Stimulated activated CD4-positive, alpha-beta T cell treated with anti-CD3 and anti-CD28 coated beads, Interleukin-15, amount 100 ng/mL, for 24 hours (primary cell): Measurements from ENCODE around the gene SLC37A3.
"Not testable (repeated sequence)": the region's sequence is repeated elsewhere in the genome, so short reads cannot be mapped to it uniquely, and the experiment has no call there.

ENCODE experiments used
- DNase-seq: peaks from one replicate; pipeline ENCODE4 v3.0.0-alpha.2; 2020

Gene SLC37A3, protein sequence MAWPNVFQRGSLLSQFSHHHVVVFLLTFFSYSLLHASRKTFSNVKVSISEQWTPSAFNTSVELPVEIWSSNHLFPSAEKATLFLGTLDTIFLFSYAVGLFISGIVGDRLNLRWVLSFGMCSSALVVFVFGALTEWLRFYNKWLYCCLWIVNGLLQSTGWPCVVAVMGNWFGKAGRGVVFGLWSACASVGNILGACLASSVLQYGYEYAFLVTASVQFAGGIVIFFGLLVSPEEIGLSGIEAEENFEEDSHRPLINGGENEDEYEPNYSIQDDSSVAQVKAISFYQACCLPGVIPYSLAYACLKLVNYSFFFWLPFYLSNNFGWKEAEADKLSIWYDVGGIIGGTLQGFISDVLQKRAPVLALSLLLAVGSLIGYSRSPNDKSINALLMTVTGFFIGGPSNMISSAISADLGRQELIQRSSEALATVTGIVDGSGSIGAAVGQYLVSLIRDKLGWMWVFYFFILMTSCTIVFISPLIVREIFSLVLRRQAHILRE

DNA sequence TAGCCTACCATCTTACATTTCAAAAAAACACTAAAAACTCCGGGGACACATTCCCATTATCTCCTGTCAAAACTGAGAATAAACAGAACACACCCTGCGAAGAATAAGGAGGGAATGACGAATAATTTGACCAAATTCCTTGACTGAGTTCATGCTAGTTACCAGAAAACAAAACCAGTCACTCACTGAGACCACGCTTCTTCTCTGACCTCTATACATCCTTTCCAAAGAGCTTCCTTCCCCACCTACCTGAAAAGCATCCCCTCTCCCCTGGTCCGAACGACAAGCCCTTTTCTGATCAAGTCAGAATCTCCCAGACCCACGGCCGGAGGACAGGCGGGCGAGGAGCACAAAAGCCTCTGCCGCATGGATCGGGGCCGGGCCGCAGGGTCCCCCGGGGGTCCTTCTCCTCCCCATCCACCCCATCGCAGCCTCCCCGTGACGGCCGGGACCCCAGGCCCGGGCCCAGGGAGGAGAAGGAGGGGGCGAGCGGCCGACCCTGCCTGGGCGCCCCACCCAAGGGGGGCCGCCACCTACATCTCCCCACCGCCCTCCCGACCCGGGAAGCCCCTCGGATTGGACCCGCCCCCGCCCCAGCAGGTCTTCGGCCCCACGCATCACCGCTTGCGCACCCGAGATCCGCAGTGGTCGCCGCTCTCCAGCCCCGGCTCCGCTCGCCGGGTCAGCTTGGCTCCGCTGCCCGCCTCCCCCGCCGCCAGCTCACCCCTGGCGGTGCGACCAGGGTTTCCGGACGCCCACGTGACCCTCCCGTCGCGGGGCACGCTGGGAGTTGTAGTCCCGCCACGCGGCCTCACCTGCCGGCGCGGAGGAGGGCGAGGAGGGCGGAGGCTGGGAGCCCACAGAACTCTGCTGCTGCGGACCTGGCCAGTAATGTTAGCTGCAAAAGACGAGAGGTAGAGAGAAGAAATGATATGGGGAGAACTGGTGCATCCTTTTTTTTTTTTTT lies at the start of gene SLC37A3:
Gene SLC37A3 (minus strand): TSS at position 747 of the 967 bp plus-strand sequence. CDS start 16,004 bp downstream, outside the sequence.
- DNase-seq = peak; percentile 94

DNA sequence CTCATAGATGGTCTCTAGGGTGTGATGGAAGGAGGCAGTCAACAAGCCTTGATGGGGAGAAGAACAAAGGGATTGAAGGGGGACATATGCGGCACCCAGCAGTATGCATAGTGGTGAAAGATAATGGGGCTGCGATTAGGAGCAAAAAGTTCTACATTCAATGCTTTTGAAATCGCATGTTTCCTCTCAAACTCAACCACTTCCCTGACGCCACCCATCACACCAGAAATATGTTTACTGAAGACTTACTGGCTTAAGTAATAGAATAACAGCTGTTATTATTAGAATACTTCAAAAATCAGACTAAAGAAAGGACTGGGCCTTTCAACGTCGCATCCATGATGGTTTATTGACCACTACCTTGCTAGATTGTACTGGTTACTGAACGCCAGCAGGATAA lies 49.5 kb upstream of the SLC37A3 start:
- no peak for DNase-seq

DNA sequence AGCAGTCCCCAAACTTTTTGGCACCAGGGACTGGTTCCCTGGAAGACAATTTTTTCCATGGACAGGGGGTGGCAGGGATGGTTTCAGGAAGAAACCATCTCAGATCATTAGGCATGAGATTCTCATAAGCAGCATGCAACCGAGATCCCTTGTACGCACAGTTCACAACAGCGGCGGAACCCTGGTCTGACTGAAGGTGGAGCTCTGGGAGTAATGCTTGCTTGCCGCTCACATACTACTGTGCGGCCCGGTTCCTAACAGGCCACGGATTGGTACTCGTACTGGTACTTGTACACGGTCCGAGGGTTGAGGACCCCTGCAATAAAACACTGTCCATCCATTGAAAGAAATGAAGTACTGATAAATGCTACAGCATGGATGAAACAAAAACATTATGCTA lies 48.1 kb upstream of the SLC37A3 start:
- DNase-seq = no peak

DNA sequence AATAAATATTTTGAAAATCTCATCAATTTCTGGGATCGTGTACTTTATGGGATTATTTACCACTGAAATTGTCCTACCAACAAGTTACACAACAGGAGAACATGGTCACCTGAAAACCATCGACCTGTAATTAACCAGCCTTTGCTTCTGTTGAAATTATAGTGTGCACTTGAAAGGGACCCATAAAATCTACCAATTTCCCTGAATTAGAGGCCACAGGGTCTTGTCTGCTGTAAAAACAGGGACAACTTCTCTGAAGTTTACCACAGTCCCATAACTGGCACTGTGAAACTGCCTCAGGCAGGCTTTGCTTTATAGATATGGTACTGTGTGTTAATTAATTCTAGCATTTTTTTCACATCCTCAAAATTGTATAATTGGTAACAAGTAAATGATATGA lies 43.2 kb upstream of the SLC37A3 start:
- no peak for DNase-seq

DNA sequence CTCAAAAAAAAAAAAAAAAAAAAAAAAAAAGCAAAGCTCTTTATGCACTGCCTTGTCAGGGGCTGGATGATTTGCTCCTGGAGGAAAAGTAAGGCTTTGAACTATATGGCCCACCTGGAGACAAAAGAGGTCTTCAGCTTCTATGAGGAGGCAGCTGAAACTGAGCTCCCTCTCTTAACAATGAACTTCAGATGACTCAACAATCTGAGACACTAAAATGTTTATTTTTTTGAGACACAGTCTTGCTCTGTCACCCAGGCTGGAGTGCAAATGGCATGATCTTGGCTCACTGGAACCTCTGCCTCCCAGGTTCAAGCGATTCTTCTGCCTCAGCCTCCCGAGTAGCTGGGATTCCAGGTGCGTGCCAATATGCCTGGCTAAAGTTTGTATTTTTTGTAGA lies 42.3 kb upstream of the SLC37A3 start:
- no peak for DNase-seq

DNA sequence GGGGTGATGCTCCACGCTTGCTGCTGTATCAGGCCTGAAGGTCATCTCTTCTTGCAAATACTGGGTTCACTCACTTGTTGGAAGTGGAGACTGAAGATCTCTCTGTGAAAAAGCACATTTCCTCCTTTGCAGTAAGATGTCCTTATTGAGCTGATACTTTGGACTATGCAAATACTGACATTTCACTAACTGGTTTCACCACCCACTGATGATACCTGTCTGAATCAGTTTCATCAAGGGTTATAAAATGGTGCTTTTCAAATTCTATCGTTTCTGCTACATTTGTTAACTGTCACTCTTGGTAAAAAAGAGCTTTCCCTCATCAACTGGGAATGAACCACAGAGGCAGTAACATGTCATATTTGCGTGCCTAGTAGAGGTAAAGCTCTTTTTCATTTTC lies 41.0 kb upstream of the SLC37A3 start:
- DNase-seq = no peak

DNA sequence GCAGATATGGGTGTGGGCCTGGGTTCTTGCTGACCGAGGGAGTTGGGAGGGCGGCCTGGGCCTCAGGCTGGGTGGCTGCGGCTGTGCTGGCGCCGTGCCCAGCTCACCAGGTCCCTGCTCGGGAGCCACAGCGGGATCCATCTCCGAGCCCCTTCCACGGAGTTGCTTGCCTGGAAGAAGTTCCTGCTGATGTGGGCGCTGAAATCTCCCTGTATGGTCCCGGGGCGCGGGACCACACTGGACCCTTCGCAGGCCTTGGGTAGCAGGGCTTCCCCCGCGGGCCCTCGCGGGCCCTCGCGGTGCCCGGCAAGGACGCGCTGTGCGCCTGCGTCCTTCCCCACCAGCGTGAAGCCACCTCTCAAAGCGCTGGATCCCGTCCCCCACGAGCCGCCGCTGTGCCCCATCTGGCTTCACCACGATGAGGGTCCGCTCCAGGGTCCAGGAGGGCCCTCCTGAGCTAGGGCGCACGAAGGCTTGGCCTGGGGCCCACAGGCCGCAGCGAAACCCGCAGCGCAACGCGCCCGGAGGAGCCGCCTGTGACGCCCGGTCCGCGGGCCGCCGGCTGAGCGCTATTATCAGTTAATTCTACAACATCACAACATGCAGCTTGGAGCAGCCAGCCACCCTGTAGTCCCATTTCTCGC lies 37.0 kb upstream of the SLC37A3 start:
- DNase-seq = no peak

DNA sequence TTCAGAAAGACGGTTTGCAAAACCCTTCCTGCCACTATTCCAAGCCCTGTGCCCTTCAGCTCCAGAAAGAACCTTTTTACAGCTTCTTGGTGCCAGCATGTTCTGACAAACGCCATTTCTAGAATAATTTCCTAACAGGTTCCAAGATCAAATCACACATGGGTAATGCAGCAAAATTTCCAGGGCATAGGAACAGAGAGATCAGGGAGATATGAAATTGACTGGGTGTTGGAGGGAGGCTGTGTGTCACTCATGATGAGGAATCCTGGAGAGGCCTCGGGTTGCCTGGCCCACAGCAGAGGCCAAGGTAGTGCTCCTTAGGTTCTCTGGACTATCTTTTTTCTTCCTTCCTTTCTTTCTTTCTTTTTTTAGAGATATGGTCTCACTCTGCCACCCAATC lies 35.1 kb upstream of the SLC37A3 start:
- DNase-seq = no peak

DNA sequence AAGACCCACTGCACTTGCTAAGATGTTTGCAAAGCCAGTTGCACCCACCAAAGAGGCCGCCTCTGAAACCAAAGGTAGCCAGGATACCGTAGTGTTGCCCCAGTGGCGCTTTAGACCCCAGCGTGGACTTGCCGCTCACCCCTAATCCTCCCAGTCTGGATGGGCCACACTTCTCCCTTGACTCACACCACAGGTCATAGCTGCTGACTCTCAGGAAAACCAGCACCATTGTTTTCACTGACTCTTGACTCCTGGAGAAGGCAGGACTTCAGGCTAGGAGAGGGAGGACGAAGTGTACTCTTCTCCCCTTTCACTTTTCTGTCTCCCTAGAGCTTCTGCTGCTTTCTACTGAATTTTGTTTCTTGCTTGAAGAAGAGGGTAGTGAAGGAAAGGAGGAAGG lies 27.8 kb upstream of the SLC37A3 start:
- DNase-seq = no peak

DNA sequence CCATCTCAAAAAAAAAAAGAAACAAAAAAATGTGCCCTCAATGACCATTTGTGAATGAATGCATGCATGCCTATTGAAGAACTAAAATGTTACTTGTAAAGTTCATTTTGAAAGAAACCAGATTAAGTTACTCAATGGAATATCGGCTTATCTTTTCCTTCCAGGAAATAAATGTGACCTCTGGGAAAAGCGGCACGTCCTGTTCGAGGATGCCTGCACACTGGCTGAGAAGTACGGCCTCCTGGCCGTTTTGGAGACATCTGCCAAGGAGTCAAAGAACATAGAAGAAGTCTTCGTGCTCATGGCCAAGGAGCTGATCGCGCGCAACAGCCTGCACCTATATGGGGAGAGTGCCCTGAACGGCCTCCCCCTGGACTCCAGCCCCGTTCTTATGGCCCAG lies 27.4 kb upstream of the SLC37A3 start:
- DNase-seq = no peak

DNA sequence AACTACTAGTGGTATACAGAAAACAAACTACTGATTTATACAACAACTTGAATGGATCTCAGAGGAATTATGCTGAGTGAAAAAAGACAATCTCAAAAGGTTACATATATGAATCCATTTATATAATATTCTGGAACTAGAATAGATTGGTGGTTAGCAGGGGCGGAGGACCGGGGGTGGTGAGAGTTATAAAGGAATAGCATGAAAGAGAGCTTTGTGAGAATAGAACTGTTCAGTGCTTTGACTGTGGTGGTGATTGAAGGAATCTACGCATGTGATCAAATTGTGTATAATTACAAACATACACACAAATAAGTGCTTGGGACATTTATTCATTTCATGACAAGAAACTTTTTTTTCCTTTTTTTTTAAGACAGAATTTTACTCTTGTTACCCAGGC lies 25.2 kb upstream of the SLC37A3 start:
- no peak for DNase-seq

DNA sequence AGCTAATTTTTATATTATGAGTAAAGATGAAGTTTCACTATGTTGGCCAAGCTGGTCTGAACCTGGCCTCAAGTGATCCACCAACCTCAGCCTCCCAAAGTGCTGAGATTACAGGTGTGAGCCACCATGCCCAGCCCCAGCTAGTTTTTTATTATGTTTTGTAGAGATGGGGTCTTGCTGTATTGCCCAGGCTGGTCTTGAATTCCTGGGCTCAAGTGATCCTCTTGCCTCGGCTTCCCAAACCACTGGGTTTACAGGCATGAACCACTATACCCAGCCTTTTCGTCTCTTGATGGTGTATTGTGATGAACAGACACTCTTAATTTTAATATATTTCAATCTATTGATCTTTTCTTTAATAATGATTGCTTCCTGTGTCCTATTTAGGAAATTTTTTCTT lies 23.2 kb upstream of the SLC37A3 start:
- no peak for DNase-seq

DNA sequence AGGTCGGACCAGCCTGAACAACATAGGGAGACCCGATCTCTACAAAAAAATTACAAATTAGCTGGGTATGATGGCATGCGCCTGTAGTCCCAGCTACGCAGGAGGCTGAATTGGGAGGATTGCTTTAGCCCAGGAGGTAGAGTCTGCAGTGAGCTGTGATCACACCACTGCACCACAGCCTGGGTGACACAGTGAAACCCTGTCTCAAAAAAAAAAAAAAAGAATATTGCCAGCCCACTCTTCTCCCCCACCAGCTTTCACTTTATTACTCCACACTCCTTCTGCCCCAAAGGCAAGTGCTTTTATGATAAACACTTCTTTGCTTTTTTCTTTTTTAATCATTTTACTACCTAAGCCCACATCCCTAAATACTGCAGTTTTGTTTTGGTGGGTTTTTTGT lies 20.3 kb upstream of the SLC37A3 start:
- DNase-seq = no peak

DNA sequence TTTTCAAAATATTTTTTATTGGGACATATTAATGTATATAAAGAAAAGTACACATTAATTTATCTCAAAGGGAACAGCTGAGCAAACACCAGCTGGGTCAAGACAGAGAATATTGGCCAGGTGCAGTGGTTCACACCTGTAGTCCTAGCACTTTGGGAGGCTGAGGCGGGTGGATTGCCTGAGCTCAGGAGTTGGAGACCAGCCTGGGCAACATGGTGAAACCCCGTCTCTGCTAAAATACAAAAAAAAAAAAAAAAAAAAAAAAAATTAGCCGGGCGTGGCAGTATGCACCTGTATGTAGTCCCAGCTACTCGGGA lies 19.8 kb upstream of the SLC37A3 start:
- DNase-seq = not testable (repeated sequence)

DNA sequence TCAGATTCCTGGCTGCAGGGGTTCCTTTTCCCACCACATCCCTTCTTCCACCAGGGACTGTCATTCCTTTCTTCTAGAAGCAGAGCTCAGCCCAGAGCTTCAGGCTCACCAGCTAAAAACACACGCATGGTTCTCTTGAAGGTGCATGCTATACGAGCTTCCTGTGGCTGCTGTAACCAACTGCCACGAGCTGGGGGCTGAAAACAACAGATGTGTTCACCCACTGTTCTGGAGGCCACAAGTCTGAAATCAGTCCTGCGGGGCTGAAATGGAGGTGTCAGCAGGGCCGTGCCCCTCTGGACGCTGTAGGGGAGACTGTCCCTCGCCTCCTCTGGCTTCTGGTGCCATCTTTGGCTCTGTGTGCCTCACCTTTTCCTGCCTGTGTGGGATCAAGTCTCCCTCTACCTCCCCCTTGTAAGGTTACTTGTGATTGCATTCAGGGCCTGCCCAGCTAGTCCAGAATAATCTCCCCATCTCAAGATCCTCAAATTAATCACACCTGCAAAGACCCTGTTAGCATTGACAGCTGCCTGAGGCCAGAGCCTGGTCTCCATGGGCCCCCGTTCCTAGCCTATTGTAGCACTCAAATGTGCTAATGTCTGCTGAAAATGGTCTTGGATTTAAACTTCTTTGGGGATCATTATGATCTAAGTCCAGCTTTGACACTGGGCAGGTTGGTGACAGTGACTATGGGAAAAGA lies 19.3 kb upstream of the SLC37A3 start:
- no peak for DNase-seq

DNA sequence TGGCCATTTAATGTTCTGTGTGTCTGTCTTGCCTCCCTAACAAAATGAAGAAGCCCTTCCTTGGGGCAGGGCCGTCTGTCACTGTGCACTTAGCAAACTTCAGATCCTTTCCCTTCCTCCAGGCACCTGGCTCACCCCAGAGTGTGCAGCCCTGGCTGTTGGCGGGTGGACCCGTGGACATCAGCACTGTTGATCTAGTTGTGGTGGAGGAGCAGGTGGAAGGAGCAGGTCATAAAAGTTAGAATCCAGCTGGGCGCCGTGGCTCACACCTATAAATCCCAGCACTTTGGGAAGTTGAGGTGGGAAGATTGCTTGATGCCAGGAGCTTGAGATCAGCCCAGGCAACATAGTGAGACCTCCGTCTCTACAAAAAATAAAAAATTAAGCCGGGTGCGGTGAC lies 18.2 kb upstream of the SLC37A3 start:
- no peak for DNase-seq

DNA sequence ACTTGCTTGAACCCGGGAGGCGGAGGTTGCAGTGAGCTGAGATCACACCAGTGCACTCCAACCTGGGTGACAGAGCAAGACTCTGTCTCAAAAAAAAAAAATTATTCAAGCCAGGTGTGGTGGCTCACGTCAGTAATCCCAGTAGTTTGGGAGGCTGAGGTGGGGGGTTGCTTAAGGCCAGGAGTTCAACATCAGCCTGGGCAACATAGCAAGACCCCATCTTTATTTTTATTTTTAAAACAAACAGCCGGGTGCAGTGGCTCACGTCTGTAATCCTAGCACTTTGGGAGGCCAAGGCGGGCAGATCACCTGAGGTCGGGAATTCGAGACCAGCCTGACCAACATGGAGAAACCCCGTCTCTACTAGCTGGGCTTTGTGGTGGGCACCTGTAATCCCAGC lies 17.5 kb upstream of the SLC37A3 start:
- not testable (repeated sequence) for DNase-seq

DNA sequence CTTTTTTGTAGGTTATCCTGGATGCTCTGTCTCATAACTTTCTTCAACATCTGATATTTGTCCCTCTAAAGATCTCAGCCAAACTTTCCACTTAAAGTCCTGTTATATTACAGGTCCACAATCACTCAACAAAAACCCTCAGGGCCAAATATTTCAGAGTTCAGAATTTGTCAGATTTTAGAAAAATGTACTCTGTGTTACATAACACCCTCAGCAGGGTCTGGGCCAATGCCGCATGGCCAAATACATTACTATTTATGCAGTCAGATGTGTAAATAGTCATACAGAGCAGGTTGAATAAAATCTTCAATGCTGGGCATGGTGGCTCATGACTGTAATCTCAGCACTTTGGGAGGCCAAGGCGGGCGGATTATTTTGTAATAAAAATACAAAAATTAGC lies 17.0 kb upstream of the SLC37A3 start:
- no peak for DNase-seq

DNA sequence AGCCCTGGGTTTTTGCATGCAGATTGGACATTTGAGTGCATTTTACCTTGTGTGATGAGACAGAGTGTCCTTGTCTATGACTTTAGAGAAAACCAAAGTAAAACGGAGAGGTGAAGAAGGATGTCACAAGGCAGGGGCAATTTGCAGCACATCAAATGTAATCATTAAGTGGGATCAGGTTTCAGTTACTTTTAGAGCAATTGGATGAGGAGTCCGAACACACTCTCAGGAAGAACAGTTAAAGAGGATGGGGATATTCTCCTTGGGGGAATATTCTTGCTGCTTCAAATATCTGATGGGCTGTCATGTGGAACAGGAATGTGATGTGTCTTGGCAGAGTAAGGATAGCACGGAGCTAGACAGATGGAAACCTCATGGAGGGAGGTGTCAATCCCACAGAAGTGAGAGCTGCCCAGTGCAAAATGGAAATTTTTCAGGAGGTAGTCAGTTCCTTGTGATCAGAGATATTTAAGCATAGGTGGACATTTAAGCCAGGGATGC lies 6.3 kb upstream of the SLC37A3 start:
- no peak for DNase-seq

DNA sequence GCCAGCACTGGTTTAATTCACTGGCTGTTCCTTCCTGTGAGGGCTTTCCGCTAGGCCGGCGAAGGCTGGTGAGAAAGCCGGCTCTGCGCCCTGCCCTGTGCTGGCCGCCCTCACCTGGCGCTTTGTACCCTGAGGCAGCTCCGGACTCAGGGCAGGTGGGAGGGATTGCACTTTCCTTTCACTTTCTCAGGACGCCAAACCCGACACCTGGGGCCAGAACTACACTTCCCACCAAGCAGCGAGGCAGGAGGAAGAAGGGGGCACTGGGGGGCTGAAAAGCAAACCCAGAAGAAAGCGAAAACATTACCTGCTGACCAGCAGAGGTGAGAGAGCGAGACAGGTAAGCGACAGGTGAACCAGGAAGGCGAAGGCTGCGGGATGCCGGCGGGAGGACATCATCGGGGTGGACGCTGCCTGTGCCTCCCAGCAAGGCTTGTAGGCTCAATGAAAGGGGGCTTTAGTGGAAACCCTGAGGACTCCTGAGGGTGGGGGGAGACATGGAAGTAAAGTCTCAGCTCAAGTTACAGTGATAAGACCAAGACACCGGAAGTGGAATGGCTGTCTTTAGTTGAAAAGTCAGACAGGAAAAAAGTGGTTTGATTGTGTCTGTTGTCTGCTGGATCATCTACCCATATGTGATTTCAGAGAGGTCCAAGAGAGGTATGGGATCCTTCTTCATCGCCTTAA lies 5.7 kb upstream of the SLC37A3 start, which contains the start of gene RAB19:
Gene RAB19 (plus strand): TSS at position 181 of the 687 bp plus-strand sequence. CDS start 3,589 bp downstream, outside the sequence.
- DNase-seq = peak; percentile 39

DNA sequence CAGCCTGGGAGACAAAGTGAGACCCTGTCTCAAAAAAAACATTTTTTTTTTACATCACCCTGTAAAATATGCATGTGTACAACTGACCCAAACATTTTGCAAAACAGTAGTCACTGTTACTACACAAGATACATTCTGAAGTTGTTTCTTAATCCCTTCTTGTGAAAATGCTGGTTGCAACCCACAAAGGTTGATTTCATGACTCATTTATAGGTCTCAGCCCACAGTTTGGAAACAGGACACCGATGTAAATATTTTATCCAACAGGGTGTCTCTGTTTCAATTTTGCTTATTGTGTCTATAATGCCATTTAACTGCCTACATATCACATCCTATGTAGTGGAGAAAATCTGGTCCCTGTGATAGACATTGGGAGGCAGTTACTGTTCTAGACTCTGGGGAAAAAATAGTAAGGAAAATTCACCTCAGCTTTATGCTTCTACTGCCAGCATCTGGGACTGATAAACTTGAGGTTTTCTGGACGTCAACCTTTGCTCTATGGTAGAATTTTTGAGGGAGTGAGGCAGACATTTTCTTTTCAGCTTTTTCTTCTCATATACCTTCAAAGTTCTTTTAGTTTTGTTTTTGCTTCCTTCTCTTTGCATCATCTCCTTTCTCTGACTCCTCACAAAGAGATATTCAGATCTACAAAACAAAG lies 4.0 kb upstream of the SLC37A3 start:
- no peak for DNase-seq
